Mammary epithelial cell (primary cell): ENCODE measurements around the gene AAR2.

Source experiments
- EZH2 ChIP-seq: IDR thresholded peaks from 2 replicates; pipeline ENCODE4 v1.6.1; 2012; ENCODE audit warnings: low read length, inconsistent platforms, borderline replicate concordance
- TF ChIP-seq, protein P1 (sequence below), 2 donors: IDR thresholded peaks in 1 of 2; conservative IDR thresholded peaks in 1 of 2; 2 replicates each; pipeline ENCODE4 v1.5.1; 2011 to 2012; ENCODE audit warnings: inconsistent platforms in 2 of 2, low read length in 2 of 2, mild to moderate bottlenecking in 2 of 2, control low read depth in 1 of 2, low read depth in 1 of 2; ENCODE audit not compliant: insufficient read depth in 1 of 2; ENCODE audit errors: extremely low read depth in 1 of 2

DNA sequence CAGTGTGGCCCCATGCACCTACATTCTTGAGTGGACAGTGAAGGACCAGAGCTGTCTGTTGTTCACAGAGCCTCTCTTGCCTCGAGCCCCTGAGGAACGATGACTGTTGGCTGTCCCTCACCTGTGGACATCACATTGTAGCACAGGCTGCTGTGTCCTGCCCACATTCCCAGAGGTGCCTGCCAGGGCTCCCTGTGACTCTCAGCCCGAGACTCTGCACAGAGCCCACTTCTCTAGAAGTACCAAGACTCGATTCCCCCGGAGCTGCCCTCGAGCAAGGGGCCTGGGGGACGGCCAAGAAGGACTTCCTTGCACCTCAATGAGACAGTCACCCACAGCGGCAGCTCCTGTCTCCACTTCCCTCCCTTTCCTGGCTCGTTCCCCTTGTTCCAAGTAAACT lies 41.3 kb downstream of the AAR2 start:
- TF ChIP-seq, protein P1, sequence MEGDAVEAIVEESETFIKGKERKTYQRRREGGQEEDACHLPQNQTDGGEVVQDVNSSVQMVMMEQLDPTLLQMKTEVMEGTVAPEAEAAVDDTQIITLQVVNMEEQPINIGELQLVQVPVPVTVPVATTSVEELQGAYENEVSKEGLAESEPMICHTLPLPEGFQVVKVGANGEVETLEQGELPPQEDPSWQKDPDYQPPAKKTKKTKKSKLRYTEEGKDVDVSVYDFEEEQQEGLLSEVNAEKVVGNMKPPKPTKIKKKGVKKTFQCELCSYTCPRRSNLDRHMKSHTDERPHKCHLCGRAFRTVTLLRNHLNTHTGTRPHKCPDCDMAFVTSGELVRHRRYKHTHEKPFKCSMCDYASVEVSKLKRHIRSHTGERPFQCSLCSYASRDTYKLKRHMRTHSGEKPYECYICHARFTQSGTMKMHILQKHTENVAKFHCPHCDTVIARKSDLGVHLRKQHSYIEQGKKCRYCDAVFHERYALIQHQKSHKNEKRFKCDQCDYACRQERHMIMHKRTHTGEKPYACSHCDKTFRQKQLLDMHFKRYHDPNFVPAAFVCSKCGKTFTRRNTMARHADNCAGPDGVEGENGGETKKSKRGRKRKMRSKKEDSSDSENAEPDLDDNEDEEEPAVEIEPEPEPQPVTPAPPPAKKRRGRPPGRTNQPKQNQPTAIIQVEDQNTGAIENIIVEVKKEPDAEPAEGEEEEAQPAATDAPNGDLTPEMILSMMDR (conservative IDR thresholded peaks at IDR 0.05 in 1 of 2, IDR thresholded peaks at IDR 0.05 in 1 of 2; ENCODE audit: extremely low read depth in 1 of 2, insufficient read depth in 1 of 2, low read depth in 1 of 2, low read length in 2 of 2): no peak
- TF ChIP-seq EZH2: no peak
